Neuron (in vitro differentiated cells): Measurements from ENCODE around the gene ZNF716.
"Not testable (repeated sequence)": the region's sequence is repeated elsewhere in the genome, so short reads cannot be mapped to it uniquely, and the experiment has no call there.

Experiments
- H2AFZ ChIP-seq: one replicate; pipeline ENCODE4 v1.6.1; 2013; ENCODE audit warnings: low read depth, mild to moderate bottlenecking, inconsistent platforms, low read length, moderate library complexity
- H3K27me3 ChIP-seq: one replicate; pipeline ENCODE4 v1.6.1; 2013; ENCODE audit warnings: low read length; ENCODE audit not compliant: insufficient read depth
- H3K36me3 ChIP-seq: one replicate; pipeline ENCODE4 v1.6.1; 2013; ENCODE audit warnings: low read length; ENCODE audit not compliant: insufficient read depth
- H3K4me1 ChIP-seq: one replicate; pipeline ENCODE4 v1.6.1; 2013; ENCODE audit warnings: low read length; ENCODE audit not compliant: insufficient read depth
- H3K4me3 ChIP-seq: 2 replicates; pipeline ENCODE4 v1.5.1; 2013; ENCODE audit warnings: mild to moderate bottlenecking, low read length, moderate library complexity
- H3K9me3 ChIP-seq: one replicate; pipeline ENCODE4 v1.6.1; 2013; ENCODE audit warnings: low read length

The ZNF716 gene

GRCh38 chr7:57443567-57443966 is 6.4 kb upstream of the ZNF716 start:
- Histone ChIP-seq H3K4me3 (no peak overlapping the region), H3K27me3 (no peaks in the 10 kb centered on the region), H3K4me1 (no peaks in the 10 kb centered on the region), H2AFZ (no peak overlapping the region), H3K9me3 (no peaks in the 10 kb centered on the region), H3K36me3 (no peaks in the 10 kb centered on the region)

GRCh38 chr7:57469186-57469828 is 19.3 kb downstream of the ZNF716 start:
- not testable (repeated sequence) for H3K9me3 ChIP-seq, H3K36me3 ChIP-seq, H3K4me1 ChIP-seq, H3K27me3 ChIP-seq, H3K4me3 ChIP-seq, H2AFZ ChIP-seq

- not testable (repeated sequence) for H3K27me3 ChIP-seq, H3K4me1 ChIP-seq, H3K9me3 ChIP-seq, H3K4me3 ChIP-seq, H3K36me3 ChIP-seq, H2AFZ ChIP-seq
Observed at GRCh38 chr7:57480304-57480703, 30.3 kb downstream of the ZNF716 start.

GRCh38 chr7:57485022-57485421 is 35.0 kb downstream of the ZNF716 start:
- H3K4me3 ChIP-seq, H3K36me3 ChIP-seq, H2AFZ ChIP-seq, H3K9me3 ChIP-seq, H3K27me3 ChIP-seq, H3K4me1 ChIP-seq: not testable (repeated sequence)

- Histone ChIP-seq H3K27me3 (no peaks in the 10 kb centered on the region), H3K9me3 (no peaks in the 10 kb centered on the region), H3K4me1 (no peaks in the 10 kb centered on the region), H3K36me3 (no peaks in the 10 kb centered on the region), H3K4me3 (no peak overlapping the region), H2AFZ (no peak overlapping the region)
Observed at GRCh38 chr7:57487957-57488356, 38.0 kb downstream of the ZNF716 start.

GRCh38 chr7:57495111-57495510 is 45.1 kb downstream of the ZNF716 start:
- H3K4me1 ChIP-seq, H3K27me3 ChIP-seq, H3K4me3 ChIP-seq, H3K36me3 ChIP-seq, H3K9me3 ChIP-seq, H2AFZ ChIP-seq: not testable (repeated sequence)

GRCh38 chr7:57496395-57496794 is 46.4 kb downstream of the ZNF716 start:
- Histone ChIP-seq H3K4me3 (no peak overlapping the region), H3K9me3 (no peaks in the 10 kb centered on the region), H3K36me3 (no peaks in the 10 kb centered on the region), H3K4me1 (no peaks in the 10 kb centered on the region), H2AFZ (no peak overlapping the region), H3K27me3 (no peaks in the 10 kb centered on the region)

- Histone ChIP-seq H3K4me1 (no peaks in the 10 kb centered on the region), H3K27me3 (no peaks in the 10 kb centered on the region), H3K4me3 (no peak overlapping the region), H3K36me3 (no peaks in the 10 kb centered on the region), H2AFZ (no peak overlapping the region), H3K9me3 (no peaks in the 10 kb centered on the region)
Observed at GRCh38 chr7:57505176-57505575, 55.2 kb downstream of the ZNF716 start.
